H9 (cell line): Measurements from ENCODE around the gene DNAJB5. TPM values are rescaled to one million over a fixed set of nuclear protein-coding genes. Genes with fewer than 3 reads are reported as not detected.

Source experiments
- DNase-seq: peaks from one replicate; pipeline ENCODE4 v3.0.0-alpha.2; 2017
- H2AFZ ChIP-seq: one replicate; pipeline ENCODE4 v1.6.1; 2013; ENCODE audit warnings: mild to moderate bottlenecking, low read length, control low read depth, moderate library complexity
- H2AK5ac ChIP-seq: 2 replicates; pipeline ENCODE4 v1.6.1; 2013; ENCODE audit warnings: low read length, control low read depth, mixed read lengths; ENCODE audit not compliant: insufficient read length
- H2BK120ac ChIP-seq: one replicate; pipeline ENCODE4 v1.6.1; 2013; ENCODE audit warnings: low read depth, mild to moderate bottlenecking, low read length, control low read depth, inconsistent platforms; ENCODE audit not compliant: poor library complexity, severe bottlenecking
- H2BK12ac ChIP-seq: 2 replicates; pipeline ENCODE4 v1.6.1; 2013; ENCODE audit warnings: low read length, control low read depth, mixed read lengths, low read depth; ENCODE audit not compliant: insufficient read length
- H2BK15ac ChIP-seq: 2 replicates; pipeline ENCODE4 v1.6.1; 2013; ENCODE audit warnings: low read depth, low read length, control low read depth
- H2BK20ac ChIP-seq: one replicate; pipeline ENCODE4 v1.6.1; 2013; ENCODE audit warnings: low read depth, mild to moderate bottlenecking, low read length, control low read depth, inconsistent platforms; ENCODE audit not compliant: poor library complexity, severe bottlenecking
- H2BK5ac ChIP-seq: 2 replicates; pipeline ENCODE4 v1.6.1; 2013; ENCODE audit warnings: low read length, control low read depth, mixed read lengths; ENCODE audit not compliant: insufficient read length
- H3K14ac ChIP-seq: 2 replicates; pipeline ENCODE4 v1.6.1; 2013; ENCODE audit warnings: low read length, control low read depth; ENCODE audit not compliant: insufficient read depth
- H3K18ac ChIP-seq: 2 replicates; pipeline ENCODE4 v1.6.1; 2013; ENCODE audit warnings: low read depth, mild to moderate bottlenecking, mixed read lengths, low read length, control low read depth; ENCODE audit not compliant: insufficient read length
- H3K23ac ChIP-seq: 2 replicates; pipeline ENCODE4 v1.6.1; 2013; ENCODE audit warnings: low read length, control low read depth, mixed read lengths, low read depth; ENCODE audit not compliant: insufficient read length
- H3K23me2 ChIP-seq: 2 replicates; pipeline ENCODE4 v1.6.1; 2013; ENCODE audit warnings: low read depth, mild to moderate bottlenecking, mixed read lengths, low read length, control low read depth; ENCODE audit not compliant: insufficient read length, poor library complexity, severe bottlenecking
- H3K27ac ChIP-seq: 2 replicates; pipeline ENCODE4 v1.5.1; 2013; ENCODE audit warnings: low read length, control low read depth, mixed read lengths, low read depth; ENCODE audit not compliant: insufficient read length
- H3K27me3 ChIP-seq: 2 replicates; pipeline ENCODE4 v1.6.1; 2013; ENCODE audit warnings: low read length, control low read depth, inconsistent platforms; ENCODE audit not compliant: insufficient read depth
- H3K4ac ChIP-seq: 2 replicates; pipeline ENCODE4 v1.6.1; 2013; ENCODE audit warnings: low read depth, mild to moderate bottlenecking, control low read depth, inconsistent platforms, low read length, moderate library complexity
- H3K4me1 ChIP-seq: 2 replicates; pipeline ENCODE4 v1.6.1; 2013; ENCODE audit warnings: low read length, control low read depth, inconsistent platforms; ENCODE audit not compliant: insufficient read depth
- H3K4me2 ChIP-seq: 2 replicates; pipeline ENCODE4 v1.6.1; 2013; ENCODE audit warnings: low read length, control low read depth, mixed read lengths; ENCODE audit not compliant: insufficient read length, insufficient read depth
- H3K56ac ChIP-seq: 2 replicates; pipeline ENCODE4 v1.6.1; 2013; ENCODE audit warnings: low read depth, mild to moderate bottlenecking, mixed read lengths, low read length, control low read depth; ENCODE audit not compliant: insufficient read length
- H3K79me1 ChIP-seq: 2 replicates; pipeline ENCODE4 v1.6.1; 2013; ENCODE audit warnings: low read depth, mild to moderate bottlenecking, moderate library complexity, low read length, control low read depth, inconsistent platforms; ENCODE audit not compliant: insufficient read depth, poor library complexity, severe bottlenecking
- H3K79me2 ChIP-seq: 2 replicates; pipeline ENCODE4 v1.6.1; 2013; ENCODE audit warnings: low read length, control low read depth, inconsistent platforms; ENCODE audit not compliant: insufficient read depth
- H3K9ac ChIP-seq: 2 replicates; pipeline ENCODE4 v1.6.1; 2013; ENCODE audit warnings: low read length, control low read depth, mixed read lengths; ENCODE audit not compliant: insufficient read length; ENCODE audit errors: extremely low read depth
- H3K9me3 ChIP-seq: one replicate; pipeline ENCODE4 v1.6.1; 2013; ENCODE audit warnings: low read depth, low read length, inconsistent platforms; ENCODE audit not compliant: control insufficient read depth
- H3T11ph ChIP-seq: one replicate; pipeline ENCODE4 v1.6.1; 2013; ENCODE audit warnings: mild to moderate bottlenecking, low read length, control low read depth, inconsistent platforms
- H4K20me1 ChIP-seq: one replicate; pipeline ENCODE4 v1.6.1; 2013; ENCODE audit not compliant: control insufficient read depth, insufficient read length, insufficient read depth
- H4K5ac ChIP-seq: 2 replicates; pipeline ENCODE4 v1.6.1; 2013; ENCODE audit warnings: low read depth, mild to moderate bottlenecking, mixed read lengths, low read length, control low read depth; ENCODE audit not compliant: insufficient read length
- H4K8ac ChIP-seq: replicated peaks from 2 replicates; pipeline ENCODE4 v1.6.1; 2013; ENCODE audit warnings: low read length, control low read depth, mixed read lengths, low read depth; ENCODE audit not compliant: insufficient read length
- H4K91ac ChIP-seq: 2 replicates; pipeline ENCODE4 v1.6.1; 2013; ENCODE audit warnings: low read depth, mild to moderate bottlenecking, moderate library complexity, mixed read lengths, low read length, control low read depth; ENCODE audit not compliant: insufficient read length
- H3K27ac Mint-ChIP-seq, 3 experiments: 2 replicates in 2 of 3; 3 replicates in 1 of 3; pipeline ENCODE4 v1.8.0; 2020 to 2021; ENCODE audit warnings: mixed read lengths in 3 of 3, mild to moderate bottlenecking in 1 of 3, moderate library complexity in 1 of 3
- H3K27me3 Mint-ChIP-seq: 2 replicates; pipeline ENCODE4 v1.8.0; 2021; ENCODE audit warnings: low read depth, mild to moderate bottlenecking, moderate library complexity, mixed read lengths
- H3K36me3 Mint-ChIP-seq, 3 experiments: 2 replicates in 2 of 3; 3 replicates in 1 of 3; pipeline ENCODE4 v1.8.0; 2020 to 2021; ENCODE audit warnings: low read depth in 3 of 3, mixed read lengths in 3 of 3; ENCODE audit not compliant: insufficient read depth in 1 of 3
- H3K4me1 Mint-ChIP-seq, 2 experiments: 2 replicates each; pipeline ENCODE4 v1.8.0; 2020; ENCODE audit warnings: mixed read lengths in 2 of 2
- H3K4me3 Mint-ChIP-seq, 2 experiments: 2 replicates in 1 of 2; 3 replicates in 1 of 2; pipeline ENCODE4 v1.8.0; 2020 to 2021; ENCODE audit warnings: mild to moderate bottlenecking in 2 of 2, mixed read lengths in 2 of 2, moderate library complexity in 1 of 2
- H3K9me3 Mint-ChIP-seq, 2 experiments: 2 replicates in 1 of 2; 3 replicates in 1 of 2; pipeline ENCODE4 v1.8.0; 2020; ENCODE audit warnings: mild to moderate bottlenecking in 2 of 2, mixed read lengths in 2 of 2, moderate library complexity in 1 of 2
- CTCF ChIP-seq: fragments of 200-600 bp; sonication (generic); conservative IDR thresholded peaks from 3 replicates; pipeline ENCODE4 v1.8.0; 2021; ENCODE audit warnings: antibody characterized with exemption, mild to moderate bottlenecking
- WGBS: extraction: QIAGEN DNeasy Blood & Tissue Kit; methylation state at CpG from one replicate; pipeline ENCODE4 v1.1.7; 2013; ENCODE audit warnings: missing lambda C conversion rate, low lambda C conversion rate, mixed read lengths; ENCODE audit not compliant: insufficient read length; ENCODE audit errors: extremely low coverage; 5-methylcytosine and 5-hydroxymethylcytosine counted together
- total RNA-seq: library from RNA; stranded (reverse); gene quantifications from 2 replicates; pipeline ENCODE4 v1.2.1, GENCODE V29; 2021

DNAJB5 gene
- total RNA-seq, 1 experiment from 2014 or later: 38.9 TPM

GRCh38 chr9:34986540-34987047, 3.0 kb upstream of the DNAJB5 start:
- peaks cover 25 to 44% of the 10 kb centered on the region in 2 experiments for H3K4me1 Mint-ChIP-seq
- no peaks in the 10 kb centered on the region for H3K9me3 ChIP-seq
- DNase-seq: peak; percentile 59

More at GRCh38 chr9:34986540-34987047, 3.0 kb upstream of the DNAJB5 start:
- Histone ChIP-seq H2BK15ac (no peak overlapping the region), H3K79me2 (no peaks in the 10 kb centered on the region), H4K20me1 (no peaks in the 10 kb centered on the region), H3K9ac (no peak overlapping the region), H3K56ac (no peak overlapping the region), H3K23me2 (peaks cover 16% of the 10 kb centered on the region), H3K79me1 (no peaks in the 10 kb centered on the region), H2BK120ac (no peak overlapping the region), H3K18ac (no peak overlapping the region), H3K27me3 (no peaks in the 10 kb centered on the region), H3K4ac (no peak overlapping the region), H3K4me2 (no peak overlapping the region), H2BK20ac (no peak overlapping the region), H4K8ac (no peak overlapping the region), H3K23ac (no peak overlapping the region), H3K27ac (no peak overlapping the region), H3K14ac (no peak overlapping the region; the same call in 1 of the 2 replicates), H2AFZ (no peak overlapping the region), H4K91ac (no peak overlapping the region), H2AK5ac (no peak overlapping the region), H4K5ac (no peak overlapping the region), H2BK5ac (no peak overlapping the region), H3T11ph (no peak overlapping the region), H2BK12ac (no peak overlapping the region), H3K4me1 (peaks cover 7% of the 10 kb centered on the region; the same call in 1 of the 2 replicates)
- WGBS: no CpG with 5 or more reads among the region's 9 CpGs
- Mint-ChIP-seq H3K27ac (no peak overlapping the region; a peak in 1 of 7 replicates), H3K36me3 (peaks cover 0 to 3% (median 3%) of the 10 kb centered on the region in 3 experiments; a peak in 3 of 7 replicates), H3K9me3 (no peaks in the 10 kb centered on the region; a peak in 2 of 5 replicates), H3K27me3 (peaks cover 1% of the 10 kb centered on the region; the same call in 1 of the 2 replicates), H3K4me3 (no peak overlapping the region)
- TF ChIP-seq CTCF: no peak
